Activated naive CD8-positive, alpha-beta T cell (primary cell): ENCODE results near the gene CRNN.

Experiments
- H3K27ac Mint-ChIP-seq: one replicate; pipeline ENCODE4 v1.8.0; 2021; ENCODE audit warnings: mixed read lengths
- H3K27me3 Mint-ChIP-seq: one replicate; pipeline ENCODE4 v1.8.0; 2021; ENCODE audit warnings: mixed read lengths
- H3K36me3 Mint-ChIP-seq: one replicate; pipeline ENCODE4 v1.8.0; 2021; ENCODE audit warnings: mixed read lengths
- H3K4me1 Mint-ChIP-seq: one replicate; pipeline ENCODE4 v1.8.0; 2021; ENCODE audit warnings: low read depth, mixed read lengths
- H3K4me3 Mint-ChIP-seq: one replicate; pipeline ENCODE4 v1.8.0; 2021; ENCODE audit warnings: mild to moderate bottlenecking, mixed read lengths
- H3K9me3 Mint-ChIP-seq: one replicate; pipeline ENCODE4 v1.8.0; 2021; ENCODE audit warnings: low read depth, mixed read lengths

CRNN gene

DNA sequence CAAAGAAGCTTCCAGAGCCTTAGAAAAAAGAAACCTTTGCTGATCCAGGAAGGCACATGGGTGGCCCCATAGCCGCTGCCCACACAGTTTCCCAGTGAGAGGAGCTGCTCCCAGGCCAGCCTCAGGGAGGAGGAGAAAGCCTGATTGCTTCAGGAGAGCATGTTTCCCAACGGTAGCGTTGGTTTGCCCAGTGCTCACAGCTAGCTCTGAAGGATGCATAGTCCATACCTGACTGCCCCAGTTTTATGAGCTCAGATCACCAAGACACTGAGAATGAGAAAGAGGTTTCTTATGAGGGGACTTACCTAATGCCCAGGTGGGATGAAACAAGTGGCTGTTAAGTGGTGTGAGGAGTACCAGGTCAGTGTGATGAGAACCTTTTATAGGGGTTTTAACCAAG, at the start of gene CRNN:
TSS of gene CRNN (minus strand) at position 355 of the 400 bp plus-strand sequence. CDS start 2,030 bp downstream, outside the sequence.
- H3K4me1 Mint-ChIP-seq, result no peaks in the 10 kb centered on the region
- no peaks in the 10 kb centered on the region for H3K9me3 Mint-ChIP-seq
- no peak within 1 kb of the TSS for H3K27ac Mint-ChIP-seq
- H3K4me3 Mint-ChIP-seq, result no peak within 1 kb of the TSS
- H3K27me3 Mint-ChIP-seq, result peaks cover 7% of the 10 kb centered on the region
- no peaks in the 10 kb centered on the region for H3K36me3 Mint-ChIP-seq

DNA sequence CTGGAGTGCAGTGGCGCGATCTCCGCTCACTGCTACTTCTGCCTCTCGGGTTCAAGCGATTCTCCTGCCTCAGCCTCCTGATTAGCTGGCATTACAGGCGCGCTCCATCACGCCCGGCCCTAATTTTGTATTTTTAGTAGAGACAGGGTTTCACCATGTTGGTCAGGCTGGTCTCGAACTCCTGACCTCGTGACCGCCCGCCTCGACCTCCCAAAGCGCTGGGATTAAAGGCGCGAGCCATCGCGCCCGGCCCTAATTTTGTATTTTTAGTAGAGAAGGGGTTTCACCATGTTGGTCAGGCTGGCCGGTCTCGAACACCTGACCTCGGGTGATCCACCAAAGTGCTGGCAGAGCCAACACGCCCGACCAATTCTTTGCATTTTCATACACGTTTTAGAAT, 48.6 kb upstream of the CRNN start:
- peaks cover 30% of the 10 kb centered on the region for H3K4me1 Mint-ChIP-seq
- H3K36me3 Mint-ChIP-seq, result no peaks in the 10 kb centered on the region
- no peaks in the 10 kb centered on the region for H3K9me3 Mint-ChIP-seq
- no peak overlapping the region for H3K27ac Mint-ChIP-seq
- peaks cover 5% of the 10 kb centered on the region for H3K27me3 Mint-ChIP-seq
- H3K4me3 Mint-ChIP-seq, result no peak overlapping the region

- H3K27ac Mint-ChIP-seq, result peak overlapping the region; percentile 41
These were observed 47.5 kb upstream of the CRNN start for GRCh38 chr1:152461544-152461943.

DNA sequence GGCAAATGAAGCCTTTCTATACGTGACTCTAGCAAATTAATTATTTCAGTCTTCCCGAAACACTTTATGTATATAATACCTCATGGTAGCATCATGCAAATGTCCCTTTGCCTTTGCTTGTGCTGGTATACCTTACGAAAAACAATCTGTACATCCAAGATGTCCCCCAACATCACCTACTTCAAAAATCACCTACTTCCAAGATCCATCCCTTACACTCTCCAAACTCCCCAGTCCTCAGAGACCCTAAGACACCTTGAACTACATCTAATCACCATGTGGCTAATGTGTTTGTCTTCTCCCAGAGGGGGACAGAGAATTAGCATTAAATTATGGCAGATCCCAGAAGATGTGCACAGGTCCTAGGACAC, 46.5 kb upstream of the CRNN start:
- peak overlapping the region; percentile 82 for H3K27ac Mint-ChIP-seq
- H3K4me1 Mint-ChIP-seq, result peaks cover 30% of the 10 kb centered on the region
- no peaks in the 10 kb centered on the region for H3K36me3 Mint-ChIP-seq
- no peaks in the 10 kb centered on the region for H3K27me3 Mint-ChIP-seq
- H3K4me3 Mint-ChIP-seq, result peak overlapping the region; percentile 63
- no peaks in the 10 kb centered on the region for H3K9me3 Mint-ChIP-seq

More at GRCh38 chr1:152461544-152461943, 47.5 kb upstream of the CRNN start:
- Mint-ChIP-seq H3K36me3 (no peaks in the 10 kb centered on the region), H3K27me3 (no peaks in the 10 kb centered on the region), H3K4me3 (no peak overlapping the region), H3K9me3 (no peaks in the 10 kb centered on the region), H3K4me1 (peaks cover 30% of the 10 kb centered on the region)

DNA sequence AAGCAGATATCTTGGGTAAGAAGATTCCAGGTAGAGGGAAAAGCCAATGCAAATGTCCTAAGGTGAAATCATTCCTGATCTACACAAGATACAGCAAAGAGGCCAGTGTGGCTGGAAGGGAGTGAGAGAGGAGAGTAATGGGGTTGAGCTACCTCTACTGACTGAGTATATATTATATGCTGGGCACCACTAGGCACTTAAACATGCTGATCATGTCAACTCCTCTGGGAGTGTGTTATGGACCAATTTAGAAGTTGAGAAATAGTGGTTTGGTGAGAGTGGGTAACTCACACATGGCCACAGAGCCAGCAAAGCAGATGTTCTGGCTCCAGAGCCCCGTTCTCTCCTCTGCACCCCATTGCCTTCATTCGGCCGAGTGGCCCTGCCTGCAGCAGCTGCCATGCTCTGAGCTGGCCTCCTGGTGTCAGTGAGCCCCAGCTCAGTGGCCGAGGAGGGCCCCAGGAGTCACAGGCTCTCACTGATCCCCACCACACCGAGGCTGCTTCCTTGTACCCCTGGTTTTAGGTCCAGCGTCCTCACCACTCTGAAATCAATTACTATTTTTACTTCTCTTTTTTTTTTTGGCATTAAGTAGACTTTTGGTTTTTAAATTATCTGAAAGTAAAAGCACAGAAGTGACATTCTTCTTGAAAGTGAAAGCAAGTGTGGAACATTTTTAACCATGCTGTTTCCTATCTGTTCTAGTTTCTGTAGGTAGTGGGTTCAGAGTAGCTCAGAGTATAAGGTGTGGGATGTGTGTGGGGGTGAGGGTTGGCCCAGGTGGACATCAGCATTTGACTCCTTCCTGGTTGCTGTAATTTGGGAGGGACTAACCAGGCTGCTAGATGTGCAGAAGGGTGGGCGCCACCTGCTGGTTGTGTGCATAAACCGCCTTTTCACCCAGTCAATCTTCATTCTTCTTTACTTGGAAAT, 45.8 kb upstream of the CRNN start:
- peaks cover 30% of the 10 kb centered on the region for H3K4me1 Mint-ChIP-seq
- no peaks in the 10 kb centered on the region for H3K9me3 Mint-ChIP-seq
- peak overlapping the region; percentile 63 for H3K4me3 Mint-ChIP-seq
- H3K36me3 Mint-ChIP-seq, result no peaks in the 10 kb centered on the region
- H3K27ac Mint-ChIP-seq, result peak overlapping the region; percentile 82
- H3K27me3 Mint-ChIP-seq, result no peaks in the 10 kb centered on the region

DNA sequence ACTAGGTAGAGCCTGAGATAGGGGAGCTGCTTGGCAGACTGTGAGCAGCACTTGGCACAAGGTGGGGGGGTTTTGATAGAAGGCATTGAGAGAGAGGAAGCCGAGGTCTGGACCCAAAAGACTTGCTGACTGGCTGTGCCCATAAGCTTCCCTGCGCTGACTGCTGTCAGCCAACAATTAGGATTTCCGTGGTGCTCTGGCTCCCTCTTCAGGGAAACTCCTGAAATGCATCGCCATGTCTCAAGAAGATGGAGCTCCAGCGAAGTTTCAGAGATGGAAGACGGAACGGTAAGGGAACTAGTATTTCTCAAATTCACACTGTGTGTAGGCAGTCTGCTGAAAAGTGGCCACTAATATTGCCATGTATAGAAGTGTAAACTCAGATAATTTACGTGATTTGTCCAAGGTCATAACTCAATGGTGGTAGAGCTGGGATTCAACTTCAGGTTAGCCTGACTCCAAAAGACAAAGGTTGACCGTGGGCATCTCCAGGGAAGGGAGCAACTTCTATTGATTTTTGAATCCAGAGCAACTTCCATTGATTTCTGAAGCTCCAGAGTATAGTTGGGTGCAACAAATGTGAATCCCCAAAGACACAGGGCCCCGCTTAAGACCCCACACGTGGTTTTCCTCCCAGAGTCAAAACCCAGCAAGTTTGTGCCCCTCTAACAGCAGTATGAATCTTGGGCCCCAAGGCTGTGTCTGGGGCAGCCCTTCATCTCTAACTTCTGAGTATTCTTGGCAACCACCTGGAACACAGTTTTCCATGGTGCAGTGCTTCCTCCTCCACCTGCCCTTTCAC, 44.5 kb upstream of the CRNN start:
- H3K4me1 Mint-ChIP-seq, result peaks cover 30% of the 10 kb centered on the region
- peak overlapping the region; percentile 25 for H3K27ac Mint-ChIP-seq
- H3K9me3 Mint-ChIP-seq, result no peaks in the 10 kb centered on the region
- H3K27me3 Mint-ChIP-seq, result no peaks in the 10 kb centered on the region
- H3K36me3 Mint-ChIP-seq, result no peaks in the 10 kb centered on the region
- peak overlapping the region; percentile 25 for H3K4me3 Mint-ChIP-seq

- H3K27ac Mint-ChIP-seq, result no peak overlapping the region
- H3K36me3 Mint-ChIP-seq, result no peaks in the 10 kb centered on the region
- H3K4me1 Mint-ChIP-seq, result peaks cover 30% of the 10 kb centered on the region
- H3K4me3 Mint-ChIP-seq, result no peak overlapping the region
- no peaks in the 10 kb centered on the region for H3K9me3 Mint-ChIP-seq
- no peaks in the 10 kb centered on the region for H3K27me3 Mint-ChIP-seq
These were observed 43.5 kb upstream of the CRNN start for GRCh38 chr1:152457561-152457960.

GRCh38 chr1:152457071-152457470, 43.0 kb upstream of the CRNN start:
- Mint-ChIP-seq H3K9me3 (no peaks in the 10 kb centered on the region), H3K4me3 (no peak overlapping the region), H3K36me3 (no peaks in the 10 kb centered on the region), H3K4me1 (peaks cover 30% of the 10 kb centered on the region), H3K27ac (no peak overlapping the region), H3K27me3 (no peaks in the 10 kb centered on the region)

DNA sequence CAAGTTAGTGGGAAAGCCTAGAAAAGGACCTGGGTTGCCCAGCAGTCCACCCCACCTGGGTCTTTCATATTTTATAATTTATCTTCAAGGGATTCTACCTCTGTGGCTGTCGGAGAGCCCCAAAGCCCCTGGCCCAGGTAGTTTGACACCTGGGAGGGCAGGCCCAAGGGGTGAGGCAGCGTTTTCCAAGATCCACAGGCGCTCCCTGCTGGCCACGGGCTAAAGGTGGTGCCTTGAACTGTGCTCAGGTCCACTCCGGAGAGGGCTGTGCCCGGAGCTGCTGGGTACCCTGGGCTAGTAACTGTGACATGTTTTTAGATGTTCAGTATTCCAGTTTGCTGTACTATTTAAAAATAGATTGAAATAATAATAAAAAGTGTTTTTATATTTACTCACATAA, 37.2 kb upstream of the CRNN start:
- H3K36me3 Mint-ChIP-seq, result no peaks in the 10 kb centered on the region
- no peaks in the 10 kb centered on the region for H3K27me3 Mint-ChIP-seq
- no peaks in the 10 kb centered on the region for H3K4me1 Mint-ChIP-seq
- H3K27ac Mint-ChIP-seq, result no peak overlapping the region
- H3K9me3 Mint-ChIP-seq, result no peaks in the 10 kb centered on the region
- H3K4me3 Mint-ChIP-seq, result no peak overlapping the region

GRCh38 chr1:152449661-152450060, 35.6 kb upstream of the CRNN start:
- Mint-ChIP-seq H3K27me3 (no peaks in the 10 kb centered on the region), H3K4me3 (no peak overlapping the region), H3K4me1 (no peaks in the 10 kb centered on the region), H3K27ac (no peak overlapping the region), H3K36me3 (no peaks in the 10 kb centered on the region), H3K9me3 (no peaks in the 10 kb centered on the region)

DNA sequence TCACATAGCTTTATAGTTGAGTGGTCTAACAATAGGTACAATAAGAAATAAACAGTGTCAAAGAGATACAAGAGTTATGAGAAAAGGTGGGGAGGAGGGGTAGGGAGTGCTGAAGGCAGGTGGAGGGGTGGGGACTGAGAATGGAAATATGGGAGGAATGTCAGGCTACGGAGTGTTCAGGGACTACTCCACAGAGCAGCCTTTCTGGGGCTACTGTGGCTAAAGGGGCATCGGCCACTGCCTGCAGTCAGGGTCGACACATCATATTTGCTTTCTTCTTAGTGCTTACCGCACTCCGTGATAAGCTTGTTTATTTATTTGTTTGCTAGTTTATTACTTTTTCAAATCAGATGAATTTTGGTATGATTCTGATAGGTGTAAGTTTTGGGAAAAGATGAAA, 34.4 kb upstream of the CRNN start:
- H3K27ac Mint-ChIP-seq, result no peak overlapping the region
- H3K27me3 Mint-ChIP-seq, result no peaks in the 10 kb centered on the region
- H3K36me3 Mint-ChIP-seq, result no peaks in the 10 kb centered on the region
- H3K9me3 Mint-ChIP-seq, result no peaks in the 10 kb centered on the region
- H3K4me3 Mint-ChIP-seq, result no peak overlapping the region
- no peaks in the 10 kb centered on the region for H3K4me1 Mint-ChIP-seq

GRCh38 chr1:152448095-152448494, 34.0 kb upstream of the CRNN start:
- Mint-ChIP-seq H3K27me3 (no peaks in the 10 kb centered on the region), H3K4me3 (no peak overlapping the region), H3K9me3 (no peaks in the 10 kb centered on the region), H3K36me3 (no peaks in the 10 kb centered on the region), H3K27ac (no peak overlapping the region), H3K4me1 (no peaks in the 10 kb centered on the region)

DNA sequence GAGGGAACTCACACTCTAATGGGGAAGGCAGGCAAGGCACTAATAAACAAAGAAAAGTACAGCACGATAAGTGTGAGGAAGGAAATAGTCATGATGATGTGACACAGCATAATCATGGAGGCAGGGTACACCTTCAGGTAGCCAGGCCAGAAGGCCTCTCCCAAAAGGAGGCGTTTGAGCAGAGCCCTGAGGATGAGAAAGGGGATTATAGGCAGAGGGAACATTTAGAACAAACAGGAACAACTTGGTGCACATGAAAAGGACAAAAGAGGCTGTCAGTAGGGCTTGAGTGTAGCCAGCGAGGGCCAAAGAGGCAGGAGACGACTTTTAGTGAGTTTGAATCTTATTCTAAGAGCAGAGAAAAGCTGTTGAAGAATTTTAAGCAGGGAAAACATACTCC, 33.4 kb upstream of the CRNN start:
- no peaks in the 10 kb centered on the region for H3K27me3 Mint-ChIP-seq
- H3K36me3 Mint-ChIP-seq, result no peaks in the 10 kb centered on the region
- H3K27ac Mint-ChIP-seq, result no peak overlapping the region
- H3K9me3 Mint-ChIP-seq, result no peaks in the 10 kb centered on the region
- H3K4me1 Mint-ChIP-seq, result no peaks in the 10 kb centered on the region
- no peak overlapping the region for H3K4me3 Mint-ChIP-seq

GRCh38 chr1:152444045-152444444, 30.0 kb upstream of the CRNN start:
- no peak overlapping the region for H3K4me3 Mint-ChIP-seq
- H3K9me3 Mint-ChIP-seq, result no peaks in the 10 kb centered on the region
- H3K4me1 Mint-ChIP-seq, result peaks cover 6% of the 10 kb centered on the region
- H3K36me3 Mint-ChIP-seq, result no peaks in the 10 kb centered on the region
- H3K27me3 Mint-ChIP-seq, result peaks cover under 1% of the 10 kb centered on the region
- H3K27ac Mint-ChIP-seq, result no peak overlapping the region

DNA sequence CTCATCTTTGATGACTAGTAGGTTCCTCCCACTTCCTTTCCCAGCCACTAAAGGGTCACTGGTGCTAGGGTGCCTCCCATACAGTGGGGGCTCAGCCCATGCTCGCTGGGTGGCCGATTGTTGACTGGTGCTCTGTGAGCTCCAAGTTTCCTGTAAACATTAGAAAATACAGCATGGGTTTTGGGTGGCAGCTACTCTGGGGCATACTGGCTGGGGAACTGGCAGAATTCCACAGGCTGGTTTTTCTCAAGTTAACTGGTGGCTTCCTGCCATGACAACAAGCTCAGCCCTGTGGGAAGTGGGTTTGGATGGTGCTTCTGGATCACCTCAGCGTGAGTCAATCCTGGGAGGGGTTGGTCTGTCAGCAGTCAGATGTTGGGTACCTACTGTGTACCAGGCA, 28.7 kb upstream of the CRNN start:
- Mint-ChIP-seq H3K36me3 (no peaks in the 10 kb centered on the region), H3K27ac (no peak overlapping the region), H3K4me3 (no peak overlapping the region), H3K9me3 (no peaks in the 10 kb centered on the region), H3K4me1 (peaks cover 6% of the 10 kb centered on the region), H3K27me3 (peaks cover 4% of the 10 kb centered on the region)
